OCI-LY3 (cell line): ENCODE data around the gene RAB36.

Source experiments
- EZH2phosphoT487 ChIP-seq: fragments of 200-600 bp; shearing (Covaris generic); IDR thresholded peaks from 2 replicates; pipeline ENCODE4 v1.6.1; 2018; ENCODE audit warnings: antibody characterized with exemption, mixed run types, low read depth
- TF ChIP-seq, protein P1 (sequence below): fragments of 200-600, 300-600 bp; sonication (generic); IDR thresholded peaks from 2 replicates; pipeline ENCODE4 v1.5.1; 2014; ENCODE audit warnings: antibody characterized with exemption, low read length, low read depth

DNA sequence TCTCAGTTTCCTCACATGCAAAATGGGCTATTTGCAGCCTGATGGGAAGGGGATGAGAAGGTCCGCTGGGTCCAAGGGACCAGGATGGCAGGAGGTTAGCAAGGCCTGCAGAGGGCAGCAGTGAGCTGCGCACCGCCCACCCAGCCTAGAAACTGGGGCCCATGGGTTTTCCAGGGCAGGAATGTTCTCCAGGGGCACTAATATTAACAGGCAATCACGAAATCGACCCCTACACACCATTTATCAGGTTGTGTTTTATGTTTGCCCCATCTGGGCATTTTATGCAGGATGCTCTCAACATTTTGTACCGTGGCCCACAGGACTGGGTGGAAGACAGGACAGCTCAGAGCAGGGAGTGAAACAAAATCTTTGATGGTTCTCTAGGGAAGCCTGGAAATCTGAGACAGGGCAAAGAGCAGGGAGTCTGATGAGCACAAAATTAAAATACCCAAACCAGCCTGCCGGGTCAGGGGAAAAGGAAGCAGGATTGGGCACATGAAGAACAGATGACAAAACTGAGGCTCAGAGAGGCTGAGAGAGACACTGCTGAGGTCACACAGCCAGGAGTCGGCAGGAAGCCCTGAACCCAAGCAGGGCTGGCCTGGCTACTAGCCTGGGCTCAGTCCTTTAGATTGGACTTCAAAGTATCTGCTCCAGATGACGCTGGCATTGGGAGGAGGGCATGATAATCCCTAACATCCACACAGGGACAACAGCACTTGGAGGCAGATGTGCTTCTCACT lies 33.4 kb downstream of the RAB36 start:
- TF ChIP-seq, protein P1, sequence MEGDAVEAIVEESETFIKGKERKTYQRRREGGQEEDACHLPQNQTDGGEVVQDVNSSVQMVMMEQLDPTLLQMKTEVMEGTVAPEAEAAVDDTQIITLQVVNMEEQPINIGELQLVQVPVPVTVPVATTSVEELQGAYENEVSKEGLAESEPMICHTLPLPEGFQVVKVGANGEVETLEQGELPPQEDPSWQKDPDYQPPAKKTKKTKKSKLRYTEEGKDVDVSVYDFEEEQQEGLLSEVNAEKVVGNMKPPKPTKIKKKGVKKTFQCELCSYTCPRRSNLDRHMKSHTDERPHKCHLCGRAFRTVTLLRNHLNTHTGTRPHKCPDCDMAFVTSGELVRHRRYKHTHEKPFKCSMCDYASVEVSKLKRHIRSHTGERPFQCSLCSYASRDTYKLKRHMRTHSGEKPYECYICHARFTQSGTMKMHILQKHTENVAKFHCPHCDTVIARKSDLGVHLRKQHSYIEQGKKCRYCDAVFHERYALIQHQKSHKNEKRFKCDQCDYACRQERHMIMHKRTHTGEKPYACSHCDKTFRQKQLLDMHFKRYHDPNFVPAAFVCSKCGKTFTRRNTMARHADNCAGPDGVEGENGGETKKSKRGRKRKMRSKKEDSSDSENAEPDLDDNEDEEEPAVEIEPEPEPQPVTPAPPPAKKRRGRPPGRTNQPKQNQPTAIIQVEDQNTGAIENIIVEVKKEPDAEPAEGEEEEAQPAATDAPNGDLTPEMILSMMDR = peak; percentile 97
- no peak for TF ChIP-seq EZH2phosphoT487
